HuH-7.5 (cell line): ENCODE data around the gene PABPC1L2B.
"Not testable (repeated sequence)": the region's sequence is repeated elsewhere in the genome, so short reads cannot be mapped to it uniquely, and the experiment has no call there.

Experiments
- DNase-seq: peaks from one replicate; pipeline ENCODE4 v3.0.0; 2011; ENCODE audit warnings: low spot score

PABPC1L2B gene

GRCh38 chrX:73002733-73003132 lies at the start of gene PABPC1L2B:
Gene PABPC1L2B, plus strand, starts transcription at chrX:73002939. Its CDS starts 704 bp downstream, at chrX:73003643.
- not testable (repeated sequence) for DNase-seq

- not testable (repeated sequence) for DNase-seq
These were observed 42.8 kb upstream of the PABPC1L2B start for GRCh38 chrX:72959971-72960370.

GRCh38 chrX:72971859-72972258 lies 30.9 kb upstream of the PABPC1L2B start:
- DNase-seq = not testable (repeated sequence)

- not testable (repeated sequence) for DNase-seq
These were observed 27.9 kb upstream of the PABPC1L2B start for GRCh38 chrX:72974885-72975284.

GRCh38 chrX:72980894-72981469 lies 21.8 kb upstream of the PABPC1L2B start:
- not testable (repeated sequence) for DNase-seq

GRCh38 chrX:73004032-73004431 lies 1.3 kb downstream of the PABPC1L2B start:
- not testable (repeated sequence) for DNase-seq

- DNase-seq = no peak
These were observed 18.8 kb downstream of the PABPC1L2B start for GRCh38 chrX:73021361-73022092.

GRCh38 chrX:73022093-73022445 lies 19.3 kb downstream of the PABPC1L2B start:
- DNase-seq = not testable (repeated sequence)

- DNase-seq = no peak
These were observed 26.1 kb downstream of the PABPC1L2B start for GRCh38 chrX:73028876-73029275.
